HUES6 (cell line): ENCODE measurements around the gene PHLDB3.

Experiments used
- H3K27ac ChIP-seq: 2 replicates; pipeline ENCODE4 v1.7.0; 2013; ENCODE audit warnings: low read depth, mild to moderate bottlenecking, low read length, inconsistent platforms
- H3K27me3 ChIP-seq: 2 replicates; pipeline ENCODE4 v1.6.1; 2013; ENCODE audit warnings: low read length; ENCODE audit not compliant: control insufficient read depth, insufficient read depth
- H3K36me3 ChIP-seq: 2 replicates; pipeline ENCODE4 v1.6.1; 2013; ENCODE audit warnings: low read length; ENCODE audit not compliant: control insufficient read depth, insufficient read depth
- H3K4me1 ChIP-seq: 2 replicates; pipeline ENCODE4 v1.6.1; 2013; ENCODE audit warnings: low read length; ENCODE audit not compliant: control insufficient read depth, insufficient read depth
- H3K4me3 ChIP-seq: 2 replicates; pipeline ENCODE4 v1.5.1; 2013; ENCODE audit warnings: low read depth, low read length
- H3K9ac ChIP-seq: one replicate; pipeline ENCODE4 v1.6.1; 2013; ENCODE audit warnings: mild to moderate bottlenecking, low read length
- H3K9me3 ChIP-seq: 2 replicates; pipeline ENCODE4 v1.6.1; 2013; ENCODE audit warnings: low read depth, low read length; ENCODE audit not compliant: control insufficient read depth, insufficient read depth

PHLDB3 gene

DNA sequence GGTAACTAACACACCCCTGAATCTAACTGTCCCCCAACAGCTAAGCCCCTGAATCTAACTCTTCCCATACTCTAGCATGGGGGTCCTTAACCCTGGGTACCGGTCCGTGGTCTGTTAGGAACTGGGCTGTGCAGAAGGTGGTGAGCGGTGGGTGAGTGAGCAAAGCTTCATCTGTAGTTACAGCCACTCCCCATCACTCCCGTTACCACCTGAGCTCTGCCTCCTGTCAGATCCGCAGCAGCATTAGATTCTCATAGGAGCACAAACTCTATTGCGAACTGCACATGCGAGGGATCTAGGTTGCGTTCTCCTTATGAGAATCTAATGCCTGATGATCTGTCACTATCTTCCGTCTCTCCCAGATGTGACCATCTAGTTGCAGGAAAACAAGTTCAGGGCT lies 6.2 kb upstream of the PHLDB3 start:
- Histone ChIP-seq H3K4me3 (no peak overlapping the region), H3K27me3 (no peaks in the 10 kb centered on the region), H3K4me1 (no peaks in the 10 kb centered on the region), H3K27ac (no peak overlapping the region), H3K9me3 (peaks cover 9% of the 10 kb centered on the region; the same call in 1 of the 2 replicates), H3K36me3 (peaks cover 22% of the 10 kb centered on the region), H3K9ac (no peak overlapping the region)

DNA sequence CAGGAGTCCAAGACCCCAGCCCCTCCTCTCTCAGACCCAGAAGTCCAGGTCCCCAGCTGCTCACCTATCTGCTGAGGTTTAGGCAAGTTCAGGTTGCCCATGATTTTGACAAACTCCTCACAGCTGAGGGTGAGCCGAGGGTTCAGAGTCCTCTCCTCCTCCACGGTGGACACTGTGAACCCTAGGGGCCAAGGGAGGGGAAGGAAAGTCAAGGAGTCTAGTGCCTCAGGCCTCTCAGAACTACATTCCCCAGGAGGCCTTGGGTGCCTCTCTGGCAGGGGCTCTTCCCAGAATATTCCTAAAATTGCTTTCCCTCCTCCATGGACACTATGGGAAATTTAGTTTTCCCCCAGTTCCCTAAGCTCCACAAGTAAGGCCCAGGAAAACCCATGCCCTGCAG lies 3.3 kb upstream of the PHLDB3 start:
- Histone ChIP-seq H3K36me3 (peaks cover 22% of the 10 kb centered on the region), H3K4me3 (no peak overlapping the region), H3K4me1 (peaks cover 6% of the 10 kb centered on the region; the same call in 1 of the 2 replicates), H3K27me3 (peaks cover 13% of the 10 kb centered on the region), H3K9me3 (peaks cover 5% of the 10 kb centered on the region; the same call in 1 of the 2 replicates), H3K9ac (no peak overlapping the region), H3K27ac (no peak overlapping the region)

DNA sequence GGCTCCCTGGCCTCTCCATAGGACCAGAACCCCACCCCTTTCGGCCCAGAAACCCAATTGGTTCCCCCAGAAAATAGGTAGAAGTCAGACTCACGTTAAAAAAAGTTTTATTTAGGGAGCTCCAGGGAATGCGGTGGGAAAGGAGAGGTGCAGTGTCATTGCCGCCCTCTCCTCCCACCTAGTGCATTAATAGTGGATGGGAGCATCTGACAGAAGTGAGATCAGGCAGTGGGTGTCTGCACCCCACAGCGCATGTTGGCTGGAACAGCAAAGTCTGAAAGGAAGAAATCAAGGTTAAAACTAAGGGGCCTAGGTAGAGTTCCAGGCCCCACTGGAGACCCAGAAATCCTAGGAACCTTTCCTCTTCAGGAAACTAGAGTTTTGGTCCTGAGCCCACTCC lies 2.1 kb upstream of the PHLDB3 start:
- peaks cover 21% of the 10 kb centered on the region for H3K27me3 ChIP-seq
- 0 out of 2 replicates have a peak, but pooled peaks cover 3% of the 10 kb centered on the region for H3K9me3 ChIP-seq
- H3K4me3 ChIP-seq = no peak overlapping the region
- no peak overlapping the region for H3K9ac ChIP-seq
- no peak overlapping the region for H3K27ac ChIP-seq
- peaks cover 22% of the 10 kb centered on the region for H3K36me3 ChIP-seq
- peaks cover 12% of the 10 kb centered on the region; the same call in 1 of the 2 replicates for H3K4me1 ChIP-seq

GRCh38 chr19:43505941-43506340 lies 1.4 kb upstream of the PHLDB3 start:
- Histone ChIP-seq H3K4me3 (no peak overlapping the region), H3K27ac (no peak overlapping the region)

GRCh38 chr19:43505186-43505456 lies 575 bp upstream of the PHLDB3 start:
- peak overlapping the region; percentile 87 for H3K4me3 ChIP-seq
- H3K27me3 ChIP-seq = peaks cover 21% of the 10 kb centered on the region
- H3K9me3 ChIP-seq = no peaks in the 10 kb centered on the region
- H3K36me3 ChIP-seq = peaks cover 14% of the 10 kb centered on the region
- H3K4me1 ChIP-seq = peaks cover 12% of the 10 kb centered on the region; the same call in 1 of the 2 replicates
- H3K9ac ChIP-seq = peak overlapping the region; percentile 54
- H3K27ac ChIP-seq = no peak overlapping the region

More at GRCh38 chr19:43505941-43506340, 1.4 kb upstream of the PHLDB3 start:
- Histone ChIP-seq H3K36me3 (peaks cover 17% of the 10 kb centered on the region), H3K27me3 (peaks cover 21% of the 10 kb centered on the region), H3K9ac (no peak overlapping the region), H3K9me3 (no peaks in the 10 kb centered on the region), H3K4me1 (peaks cover 12% of the 10 kb centered on the region; the same call in 1 of the 2 replicates)

- Histone ChIP-seq H3K9me3 (no peaks in the 10 kb centered on the region), H3K36me3 (peaks cover 8% of the 10 kb centered on the region), H3K4me1 (peaks cover 12% of the 10 kb centered on the region; the same call in 1 of the 2 replicates), H3K27ac (no peak overlapping the region), H3K4me3 (peak overlapping the region; percentile 87), H3K9ac (peak overlapping the region; percentile 54), H3K27me3 (peaks cover 21% of the 10 kb centered on the region)
These were observed 783 bp downstream of the PHLDB3 start for GRCh38 chr19:43503501-43504425.

DNA sequence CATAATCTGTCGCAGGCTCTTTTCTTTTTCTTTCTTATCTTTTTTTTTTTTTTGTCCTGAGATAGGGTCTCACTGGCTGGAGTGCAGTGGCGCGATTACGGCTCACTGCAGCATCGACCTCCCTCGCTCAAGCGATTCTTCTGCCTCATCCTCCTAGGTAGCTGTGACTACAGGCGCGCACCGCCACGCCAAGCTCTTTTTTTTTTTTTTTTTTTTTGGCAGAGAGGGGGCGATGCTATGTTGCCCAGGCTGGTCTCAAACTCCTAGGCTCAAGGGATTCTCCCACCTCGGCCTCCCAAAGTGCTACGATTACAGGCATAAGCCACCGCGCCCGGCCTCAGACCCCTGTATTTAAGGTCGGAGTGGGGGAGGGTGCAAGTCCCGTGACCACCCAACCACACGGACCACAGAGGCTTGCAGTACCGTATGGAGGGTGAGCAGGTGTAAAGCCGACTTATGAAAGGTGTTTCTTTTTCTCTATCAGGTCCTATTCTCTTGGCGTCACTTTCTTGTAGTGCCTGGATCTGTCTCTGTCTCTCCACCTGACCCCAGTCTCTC lies 2.0 kb downstream of the PHLDB3 start:
- Histone ChIP-seq H3K9ac (no peak overlapping the region), H3K27me3 (peaks cover 21% of the 10 kb centered on the region), H3K4me3 (peak overlapping the region; percentile 48), H3K9me3 (no peaks in the 10 kb centered on the region), H3K36me3 (peaks cover 4% of the 10 kb centered on the region), H3K27ac (no peak overlapping the region), H3K4me1 (peaks cover 12% of the 10 kb centered on the region; the same call in 1 of the 2 replicates)

DNA sequence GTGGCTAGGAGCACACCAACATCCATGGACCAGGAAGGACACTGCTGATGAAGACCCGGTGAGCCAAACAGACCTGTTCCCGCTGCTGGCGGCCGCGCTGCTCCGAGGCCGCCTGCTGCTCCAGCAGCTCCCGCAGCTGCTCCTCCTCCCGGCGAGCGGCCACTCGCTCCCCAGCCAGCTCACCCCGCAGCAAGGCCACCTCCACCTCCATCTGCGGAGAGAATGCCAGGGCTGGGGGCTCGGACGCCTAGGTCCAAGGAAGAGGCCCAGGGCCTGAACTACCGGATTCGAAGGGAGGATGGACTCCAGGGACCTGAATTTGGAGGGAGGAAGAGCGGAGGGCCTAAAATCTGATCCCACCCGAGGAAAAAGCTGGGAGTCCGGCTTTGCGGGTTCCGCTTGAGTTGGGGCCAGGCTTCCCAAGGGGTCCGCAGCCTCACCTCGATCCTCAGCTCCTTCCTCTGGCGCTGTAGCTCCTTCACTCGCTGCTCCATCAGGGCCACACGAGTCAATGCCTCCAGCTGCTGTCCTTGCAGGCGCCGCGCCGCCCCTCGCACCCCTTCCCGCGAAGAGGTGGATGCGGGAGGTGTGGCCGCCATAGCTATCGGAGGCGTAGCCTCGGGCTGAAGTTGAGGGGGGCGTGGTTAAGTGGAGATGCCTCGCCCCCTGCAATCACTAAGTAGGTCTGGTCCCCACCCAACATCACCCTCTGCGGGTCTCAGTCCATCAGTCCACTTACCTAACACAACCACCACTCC lies 2.7 kb downstream of the PHLDB3 start:
- H3K36me3 ChIP-seq = peaks cover 5% of the 10 kb centered on the region
- H3K9ac ChIP-seq = peak overlapping the region; percentile 13
- H3K27me3 ChIP-seq = peaks cover 21% of the 10 kb centered on the region
- H3K9me3 ChIP-seq = no peaks in the 10 kb centered on the region
- H3K4me1 ChIP-seq = peaks cover 12% of the 10 kb centered on the region; the same call in 1 of the 2 replicates
- H3K4me3 ChIP-seq = peak overlapping the region; percentile 48
- H3K27ac ChIP-seq = no peak overlapping the region

DNA sequence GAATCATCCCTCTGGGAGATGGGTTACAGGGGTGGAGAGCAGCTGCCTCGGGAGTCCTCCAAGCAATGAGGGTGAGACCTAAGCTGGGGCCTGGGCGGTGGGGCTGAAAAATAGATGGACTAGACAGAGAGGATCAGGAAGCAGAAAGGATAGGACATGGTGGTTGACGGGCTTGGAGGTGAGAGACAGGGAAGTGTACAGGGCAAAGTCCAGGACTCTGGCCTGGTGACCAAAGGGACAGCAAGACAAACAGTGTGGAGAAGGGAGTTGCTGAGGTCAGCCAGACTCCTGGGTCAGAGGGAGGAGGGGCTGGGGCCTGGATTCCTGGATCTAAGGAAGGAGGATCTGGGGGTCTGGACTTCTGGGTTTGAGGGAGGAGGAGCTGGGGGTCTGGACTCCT lies 5.5 kb downstream of the PHLDB3 start:
- Histone ChIP-seq H3K27me3 (peaks cover 17% of the 10 kb centered on the region), H3K4me1 (0 out of 2 replicates have a peak, but pooled peaks cover 12% of the 10 kb centered on the region), H3K27ac (no peak overlapping the region), H3K9me3 (no peaks in the 10 kb centered on the region), H3K36me3 (peaks cover 17% of the 10 kb centered on the region), H3K9ac (no peak overlapping the region), H3K4me3 (no peak overlapping the region)

DNA sequence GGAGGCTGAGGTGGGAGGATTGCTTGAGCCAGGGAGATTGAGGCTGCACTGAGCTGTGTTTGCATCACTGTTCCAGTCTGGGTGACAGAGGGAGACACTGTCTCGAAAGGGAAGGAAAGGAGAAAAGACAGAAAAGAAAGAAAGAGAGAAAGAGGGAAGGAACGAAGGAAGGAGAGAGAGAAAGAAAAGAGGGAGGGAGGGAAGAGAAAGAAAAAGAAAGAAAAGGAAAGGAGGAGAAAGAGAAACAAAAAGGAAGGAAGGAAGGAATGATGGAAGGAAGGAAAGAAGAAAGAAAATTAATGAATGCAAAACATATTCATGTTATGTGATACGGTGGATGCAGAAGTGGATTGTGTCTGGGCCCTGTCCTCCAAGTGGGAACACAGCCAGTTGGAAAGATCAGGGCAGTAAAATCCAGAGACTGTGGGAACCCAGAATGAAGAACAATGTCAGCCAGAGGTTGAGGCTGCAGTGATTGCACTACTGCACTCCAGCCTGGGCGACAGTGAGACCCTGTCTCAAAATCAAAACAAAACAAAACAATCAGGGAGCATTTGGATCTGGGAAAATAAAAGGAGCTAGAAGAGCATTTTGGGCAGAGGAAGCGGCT lies 6.2 kb downstream of the PHLDB3 start:
- peaks cover 17% of the 10 kb centered on the region for H3K36me3 ChIP-seq
- H3K27ac ChIP-seq = no peak overlapping the region
- H3K4me3 ChIP-seq = no peak overlapping the region
- H3K9ac ChIP-seq = no peak overlapping the region
- no peaks in the 10 kb centered on the region for H3K9me3 ChIP-seq
- H3K27me3 ChIP-seq = peaks cover 13% of the 10 kb centered on the region
- 0 out of 2 replicates have a peak, but pooled peaks cover 10% of the 10 kb centered on the region for H3K4me1 ChIP-seq
